Neuronal stem cell (in vitro differentiated cells): Measurements from ENCODE around the gene PRSS53.

ENCODE experiments used
- DNase-seq: peaks from one replicate; pipeline ENCODE4 v3.0.0-alpha.2; 2013; ENCODE audit warnings: low spot score
- H2AFZ ChIP-seq: one replicate; pipeline ENCODE4 v1.6.1; 2013; ENCODE audit warnings: mild to moderate bottlenecking, low read length, inconsistent platforms
- H2AK5ac ChIP-seq: 2 replicates; pipeline ENCODE4 v1.6.1; 2013; ENCODE audit warnings: low read depth, mild to moderate bottlenecking, inconsistent platforms, low read length, moderate library complexity, mixed read lengths
- H2BK120ac ChIP-seq: 2 replicates; pipeline ENCODE4 v1.6.1; 2013; ENCODE audit warnings: low read depth, mild to moderate bottlenecking, inconsistent platforms, low read length, moderate library complexity, mixed read lengths
- H2BK12ac ChIP-seq: one replicate; pipeline ENCODE4 v1.6.1; 2013; ENCODE audit warnings: low read length, inconsistent platforms
- H2BK15ac ChIP-seq: 2 replicates; pipeline ENCODE4 v1.6.1; 2013; ENCODE audit warnings: mild to moderate bottlenecking, low read length, inconsistent platforms, mixed read lengths
- H2BK5ac ChIP-seq: one replicate; pipeline ENCODE4 v1.6.1; 2013; ENCODE audit warnings: inconsistent platforms, mild to moderate bottlenecking, low read length, moderate library complexity
- H3K14ac ChIP-seq: one replicate; pipeline ENCODE4 v1.6.1; 2013; ENCODE audit warnings: low read length, inconsistent platforms
- H3K18ac ChIP-seq: 2 replicates; pipeline ENCODE4 v1.6.1; 2013; ENCODE audit warnings: low read length, inconsistent platforms
- H3K23ac ChIP-seq: 2 replicates; pipeline ENCODE4 v1.6.1; 2013; ENCODE audit warnings: low read depth, mild to moderate bottlenecking, mixed read lengths, low read length, inconsistent platforms; ENCODE audit not compliant: poor library complexity
- H3K27ac ChIP-seq: replicated peaks from 3 replicates; pipeline ENCODE4 v1.5.1; 2013; ENCODE audit warnings: low read length, inconsistent platforms
- H3K27me3 ChIP-seq, 3 experiments: 2 replicates each; pipeline ENCODE4 v1.6.1; 2013; ENCODE audit warnings: low read length in 3 of 3, mild to moderate bottlenecking in 2 of 3, inconsistent platforms in 1 of 3, low read depth in 1 of 3, mixed read lengths in 1 of 3, moderate library complexity in 1 of 3; ENCODE audit not compliant: control insufficient read depth in 3 of 3, insufficient read depth in 3 of 3
- H3K36me3 ChIP-seq, 2 donors: replicated peaks in 1 of 2; 2 replicates each; pipeline ENCODE4 v1.6.1; 2013; ENCODE audit warnings: low read length in 2 of 2; ENCODE audit not compliant: control insufficient read depth in 2 of 2, insufficient read depth in 2 of 2
- H3K4ac ChIP-seq: 2 replicates; pipeline ENCODE4 v1.6.1; 2013; ENCODE audit warnings: inconsistent platforms, mild to moderate bottlenecking, low read length, moderate library complexity
- H3K4me1 ChIP-seq, 2 donors: 1 replicate in 1 of 2; 2 replicates in 1 of 2; pipeline ENCODE4 v1.6.1; 2013; ENCODE audit warnings: low read length in 2 of 2, low read depth in 1 of 2; ENCODE audit not compliant: control insufficient read depth in 2 of 2, insufficient read depth in 1 of 2
- H3K4me2 ChIP-seq: one replicate; pipeline ENCODE4 v1.6.1; 2013; ENCODE audit warnings: mild to moderate bottlenecking, low read length, inconsistent platforms; ENCODE audit not compliant: insufficient read depth, poor library complexity, severe bottlenecking
- H3K4me3 ChIP-seq, 2 donors: 2 replicates each; pipeline ENCODE4 v1.5.1; 2013; ENCODE audit warnings: low read length in 2 of 2, mild to moderate bottlenecking in 2 of 2, inconsistent platforms in 1 of 2, moderate library complexity in 1 of 2
- H3K79me1 ChIP-seq: one replicate; pipeline ENCODE4 v1.6.1; 2013; ENCODE audit warnings: low read depth, mild to moderate bottlenecking, inconsistent platforms, low read length, moderate library complexity
- H3K9ac ChIP-seq: one replicate; pipeline ENCODE4 v1.6.1; 2013; ENCODE audit warnings: mild to moderate bottlenecking, low read depth, low read length, inconsistent platforms; ENCODE audit not compliant: poor library complexity
- H3K9me3 ChIP-seq, 2 donors: replicated peaks in 1 of 2; 2 replicates each; pipeline versions ENCODE3 to v1.6.1; 2013; ENCODE audit warnings: low read length in 2 of 2, mild to moderate bottlenecking in 2 of 2, inconsistent platforms in 1 of 2, low read depth in 1 of 2, mixed read lengths in 1 of 2, moderate library complexity in 1 of 2; ENCODE audit not compliant: control insufficient read depth in 2 of 2, insufficient read depth in 1 of 2
- H4K8ac ChIP-seq: one replicate; pipeline ENCODE4 v1.6.1; 2013; ENCODE audit warnings: low read depth, mild to moderate bottlenecking, inconsistent platforms, low read length, moderate library complexity
- H4K91ac ChIP-seq: one replicate; pipeline ENCODE4 v1.6.1; 2013; ENCODE audit warnings: low read length, low read depth, mild to moderate bottlenecking, inconsistent platforms; ENCODE audit not compliant: poor library complexity
- WGBS, 2 donors: extraction: QIAGEN DNeasy Blood & Tissue Kit; methylation state at CpG; one replicate each; pipeline ENCODE4 v1.1.7; 2013; ENCODE audit warnings: missing lambda C conversion rate in 2 of 2, mixed read lengths in 1 of 2; ENCODE audit not compliant: insufficient read length in 2 of 2, insufficient replicate concordance in 1 of 2; ENCODE audit errors: extremely low coverage in 2 of 2; 5-methylcytosine and 5-hydroxymethylcytosine counted together

Gene PRSS53

GRCh38 chr16:31112711-31113110 is 24.0 kb upstream of the PRSS53 start:
- Histone ChIP-seq H2AFZ (no peak overlapping the region), H3K4me1 (peaks cover 0 to 7% of the 10 kb centered on the region in 2 donors), H4K91ac (no peak overlapping the region), H4K8ac (no peak overlapping the region), H3K4me3 (no peak overlapping the region), H2AK5ac (no peak overlapping the region), H3K27me3 (no peaks in the 10 kb centered on the region), H2BK5ac (no peak overlapping the region), H3K4ac (no peak overlapping the region), H3K23ac (no peak overlapping the region), H3K27ac (no peak overlapping the region), H3K9me3 (peaks cover 0 to 1% of the 10 kb centered on the region in 2 donors), H3K4me2 (no peak overlapping the region), H3K79me1 (peaks cover 8% of the 10 kb centered on the region), H2BK120ac (no peak overlapping the region), H3K18ac (no peak overlapping the region), H3K9ac (no peak overlapping the region), H3K36me3 (peaks cover 31 to 43% of the 10 kb centered on the region in 2 donors), H2BK12ac (no peak overlapping the region), H3K14ac (no peak overlapping the region), H2BK15ac (no peak overlapping the region)
- DNase-seq: no peak
- WGBS, 2 donors: no CpG with 5 or more reads among the region's 2 CpGs

DNA sequence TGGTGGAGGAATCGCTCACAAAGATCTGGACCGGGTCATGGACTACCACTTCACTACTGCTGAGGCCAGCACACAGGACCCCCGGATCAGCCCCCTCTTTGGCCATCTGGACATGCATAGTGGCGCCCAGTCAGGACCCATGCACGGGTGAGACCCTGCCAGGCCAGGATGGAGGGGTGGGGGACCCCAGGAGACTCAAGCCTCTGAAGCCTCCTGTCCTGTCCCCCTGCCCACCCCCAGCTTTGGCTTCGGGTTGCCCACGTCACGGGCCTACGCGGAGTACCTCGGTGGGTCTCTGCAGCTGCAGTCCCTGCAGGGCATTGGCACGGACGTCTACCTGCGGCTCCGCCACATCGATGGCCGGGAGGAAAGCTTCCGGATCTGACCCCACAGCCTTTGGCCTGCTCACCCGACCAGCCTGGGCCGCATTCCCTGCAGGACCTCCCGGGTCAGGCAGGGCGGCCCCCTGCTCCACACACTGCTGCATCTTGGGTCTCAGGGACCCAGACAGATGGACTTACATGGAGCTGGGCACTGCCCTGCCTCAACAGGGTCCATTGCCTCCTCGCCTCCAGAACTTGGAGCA is 23.2 kb upstream of the PRSS53 start:
- no peak overlapping the region for H2AK5ac ChIP-seq
- H3K36me3 ChIP-seq: peaks cover 31 to 43% of the 10 kb centered on the region in 2 donors
- H4K8ac ChIP-seq: no peak overlapping the region

GRCh38 chr16:31110106-31111034 is 21.6 kb upstream of the PRSS53 start:
- no peak overlapping the region for H2BK15ac ChIP-seq
- no peak overlapping the region for H2BK120ac ChIP-seq
- H3K14ac ChIP-seq: no peak overlapping the region
- WGBS, 2 donors: no CpG with 5 or more reads among the region's 26 CpGs
- no peak overlapping the region for H2AK5ac ChIP-seq
- peak overlapping the region; percentile 44 for H3K9ac ChIP-seq
- H3K27me3 ChIP-seq: no peaks in the 10 kb centered on the region
- H3K4me3 ChIP-seq: peak overlapping the region; percentile 12 to 68
- peaks cover 8% of the 10 kb centered on the region for H3K79me1 ChIP-seq
- peaks cover 0 to 1% of the 10 kb centered on the region in 2 donors for H3K9me3 ChIP-seq
- no peak overlapping the region for H3K18ac ChIP-seq
- H4K91ac ChIP-seq: no peak overlapping the region
- H3K36me3 ChIP-seq: peaks cover 31 to 43% of the 10 kb centered on the region in 2 donors
- no peak overlapping the region for H2AFZ ChIP-seq
- no peak overlapping the region for H3K23ac ChIP-seq
- H2BK12ac ChIP-seq: no peak overlapping the region
- no peak for DNase-seq
- H2BK5ac ChIP-seq: no peak overlapping the region
- no peak overlapping the region for H4K8ac ChIP-seq
- no peak overlapping the region for H3K27ac ChIP-seq
- H3K4me2 ChIP-seq: no peak overlapping the region
- H3K4ac ChIP-seq: no peak overlapping the region
- peaks cover 0 to 7% of the 10 kb centered on the region in 2 donors for H3K4me1 ChIP-seq

More for the DNA sequence above, 23.2 kb upstream of the PRSS53 start:
- no peak overlapping the region for H3K9ac ChIP-seq
- H3K4me3 ChIP-seq: no peak overlapping the region
- H2BK12ac ChIP-seq: no peak overlapping the region
- H3K27me3 ChIP-seq: no peaks in the 10 kb centered on the region
- H2BK120ac ChIP-seq: no peak overlapping the region
- no peak overlapping the region for H2AFZ ChIP-seq
- H3K18ac ChIP-seq: no peak overlapping the region
- H3K4ac ChIP-seq: no peak overlapping the region
- peaks cover 0 to 7% of the 10 kb centered on the region in 2 donors for H3K4me1 ChIP-seq
- peaks cover 8% of the 10 kb centered on the region for H3K79me1 ChIP-seq
- no peak overlapping the region for H2BK15ac ChIP-seq
- WGBS, 2 donors: no CpG with 5 or more reads among the region's 23 CpGs
- no peak overlapping the region for H3K4me2 ChIP-seq
- no peak overlapping the region for H3K14ac ChIP-seq
- H2BK5ac ChIP-seq: no peak overlapping the region
- peaks cover 0 to 1% of the 10 kb centered on the region in 2 donors for H3K9me3 ChIP-seq
- DNase-seq: no peak
- no peak overlapping the region for H4K91ac ChIP-seq
- no peak overlapping the region for H3K27ac ChIP-seq
- no peak overlapping the region for H3K23ac ChIP-seq

- H3K9me3 ChIP-seq: peaks cover 0 to 1% of the 10 kb centered on the region in 2 donors
- no peak overlapping the region for H2BK12ac ChIP-seq
- H3K4me2 ChIP-seq: no peak overlapping the region
- H3K18ac ChIP-seq: no peak overlapping the region
- H4K91ac ChIP-seq: no peak overlapping the region
- H3K23ac ChIP-seq: peak overlapping the region; percentile 80
- H3K79me1 ChIP-seq: peaks cover 8% of the 10 kb centered on the region
- no peak overlapping the region for H2BK15ac ChIP-seq
- no peak overlapping the region for H2BK120ac ChIP-seq
- H3K36me3 ChIP-seq: peaks cover 31 to 43% of the 10 kb centered on the region in 2 donors
- H3K9ac ChIP-seq: no peak overlapping the region
- H3K4ac ChIP-seq: no peak overlapping the region
- H3K4me3 ChIP-seq: peak overlapping the region; percentile 68 to 83
- DNase-seq: no peak
- H2AFZ ChIP-seq: no peak overlapping the region
- no peaks in the 10 kb centered on the region for H3K27me3 ChIP-seq
- H2BK5ac ChIP-seq: peak overlapping the region; percentile 39
- WGBS, 2 donors: no CpG with 5 or more reads among the region's 12 CpGs
- no peak overlapping the region for H2AK5ac ChIP-seq
- no peak overlapping the region for H4K8ac ChIP-seq
- no peak overlapping the region for H3K14ac ChIP-seq
- peaks cover 0 to 7% of the 10 kb centered on the region in 2 donors for H3K4me1 ChIP-seq
- H3K27ac ChIP-seq: no peak overlapping the region
Measured at GRCh38 chr16:31109622-31110021, 20.9 kb upstream of the PRSS53 start.
